Cerebellar nuclear complex (tissue), 1 donor: ENCODE results near the gene PPP2R2C.

Experiments used
- DNase-seq, 2 experiments: peaks; one replicate each; lab custom pipeline; 2025; lab: John Stamatoyannopoulos, UW

Gene PPP2R2C

DNA sequence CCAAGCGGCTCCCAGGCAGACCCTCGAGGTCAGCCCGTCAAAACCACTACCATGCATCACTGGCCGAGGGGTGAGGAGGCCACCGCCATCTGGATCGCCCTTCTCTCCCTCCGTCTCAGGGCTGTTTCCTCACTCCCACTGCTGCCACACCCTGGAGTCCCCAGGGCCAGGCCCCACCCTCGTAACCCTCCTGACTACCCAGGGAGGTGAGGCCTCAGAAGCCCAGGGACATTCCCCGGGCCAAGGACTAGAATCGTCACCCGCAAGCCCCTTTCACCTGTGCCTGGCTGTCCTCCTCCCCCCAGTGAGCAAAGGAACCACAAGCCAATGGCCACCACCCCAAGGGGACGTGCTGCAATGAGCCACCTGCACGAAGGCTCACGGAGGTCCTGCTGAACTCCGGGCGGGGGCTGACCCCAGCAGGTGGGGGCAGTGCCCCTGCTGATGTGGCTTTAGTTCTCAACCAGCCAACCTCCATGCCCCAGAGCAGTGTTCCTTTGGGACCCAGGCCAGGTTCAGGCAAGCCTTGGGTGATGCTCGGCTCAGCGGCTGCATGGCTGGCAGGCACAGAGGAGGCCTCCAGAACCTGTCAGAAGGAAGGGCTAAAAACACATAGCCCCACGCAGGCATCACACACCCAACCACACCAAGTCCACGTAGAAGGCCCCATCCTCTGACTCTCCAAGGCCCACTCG lies 23.8 kb downstream of the PPP2R2C start:
- no peak for DNase-seq

GRCh38 chr4:6447672-6448171 lies 24.7 kb downstream of the PPP2R2C start:
- no peak for DNase-seq

- no peak for DNase-seq
These were observed 25.6 kb downstream of the PPP2R2C start for GRCh38 chr4:6446538-6447451.

DNA sequence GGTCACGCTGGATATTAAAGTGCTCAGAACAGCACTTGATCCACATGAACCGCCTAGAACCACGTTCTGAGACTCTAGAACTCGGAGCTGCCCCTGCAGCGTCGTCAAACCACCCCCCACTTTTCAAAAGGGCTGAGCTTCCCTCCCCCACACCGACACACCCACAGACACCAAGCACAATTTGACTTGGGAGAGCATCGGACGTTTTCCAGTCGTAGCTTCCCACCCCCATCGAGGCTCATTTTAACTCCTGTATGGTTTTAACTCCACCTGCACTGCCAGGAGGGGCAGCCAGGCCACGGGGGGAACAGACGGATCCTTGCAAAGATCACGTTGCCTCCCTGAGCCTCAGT lies 26.3 kb downstream of the PPP2R2C start:
- no peak for DNase-seq

- DNase-seq: no peak
These were observed 26.8 kb downstream of the PPP2R2C start for GRCh38 chr4:6445403-6446129.

- DNase-seq: peak in 1 of 2 experiments; percentile 10
These were observed 27.8 kb downstream of the PPP2R2C start for GRCh38 chr4:6444582-6444981.

DNA sequence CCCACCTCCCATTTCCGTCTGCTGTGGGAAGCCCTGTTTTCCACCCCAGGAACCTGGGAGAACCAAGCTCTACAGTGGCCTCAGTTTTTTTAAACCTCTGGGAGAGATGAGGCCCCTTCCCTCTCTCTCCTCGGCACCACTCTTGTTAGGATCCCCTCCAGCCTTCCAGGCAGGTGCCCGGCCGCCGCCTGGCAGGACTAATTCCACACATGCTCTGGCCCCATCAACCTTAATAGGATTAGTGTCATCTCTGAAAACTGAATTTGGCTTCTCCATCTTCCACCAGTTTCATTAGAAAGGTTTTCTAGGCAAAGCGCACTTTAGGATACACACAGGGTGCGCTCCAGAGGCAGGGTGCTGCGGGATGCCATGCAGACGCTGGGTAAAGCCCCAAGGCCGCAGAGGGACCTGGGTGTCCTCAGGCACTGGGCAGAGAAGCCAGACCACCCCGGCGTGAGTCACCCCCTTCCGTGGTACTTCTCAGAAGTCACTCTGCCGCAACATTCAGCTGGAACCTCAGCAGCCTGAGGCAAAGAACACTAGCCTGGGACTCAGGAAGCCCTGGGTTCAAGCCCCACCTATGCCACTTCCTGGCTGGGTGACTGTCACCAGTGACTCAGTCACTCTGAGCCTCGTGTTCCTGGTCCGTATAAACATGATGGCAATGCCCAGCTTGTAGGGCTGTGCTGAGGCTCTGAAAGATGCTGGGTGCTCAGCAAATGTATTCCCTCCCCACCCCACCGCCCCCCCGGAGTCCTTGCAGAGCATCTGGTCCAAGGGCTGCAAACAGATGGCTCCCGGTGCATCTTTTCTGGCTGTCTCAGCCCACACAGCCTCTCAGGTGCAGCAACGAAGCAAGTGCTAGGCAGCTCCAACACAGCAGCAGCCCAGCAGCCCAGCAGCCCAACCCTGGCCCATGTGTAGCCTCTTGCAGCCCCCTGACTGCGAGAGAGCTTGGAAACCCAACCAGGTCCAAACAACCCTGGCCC lies 29.1 kb downstream of the PPP2R2C start:
- no peak for DNase-seq

DNA sequence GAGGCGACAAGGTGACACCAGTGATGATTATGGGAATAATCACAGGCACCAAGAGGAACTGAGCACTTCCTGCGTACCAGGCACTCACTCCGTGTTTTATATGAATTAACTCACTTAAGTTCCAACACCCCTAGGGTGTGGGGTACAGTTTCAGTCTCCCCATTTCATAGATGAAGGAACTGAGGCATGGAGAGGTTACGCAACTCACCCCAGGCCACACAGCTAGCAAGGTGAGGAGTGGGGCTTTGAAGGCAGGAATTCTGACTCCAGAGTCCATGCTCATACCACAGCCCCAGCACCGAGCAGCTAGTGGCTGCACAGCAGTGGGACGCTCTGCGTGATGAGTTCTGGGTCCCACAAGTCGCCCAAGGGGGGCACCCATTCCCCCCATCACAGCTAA lies 29.9 kb downstream of the PPP2R2C start:
- no peak for DNase-seq

GRCh38 chr4:6441758-6442157 lies 30.7 kb downstream of the PPP2R2C start:
- DNase-seq: no peak

GRCh38 chr4:6441202-6441582 lies 31.2 kb downstream of the PPP2R2C start:
- DNase-seq: no peak

DNA sequence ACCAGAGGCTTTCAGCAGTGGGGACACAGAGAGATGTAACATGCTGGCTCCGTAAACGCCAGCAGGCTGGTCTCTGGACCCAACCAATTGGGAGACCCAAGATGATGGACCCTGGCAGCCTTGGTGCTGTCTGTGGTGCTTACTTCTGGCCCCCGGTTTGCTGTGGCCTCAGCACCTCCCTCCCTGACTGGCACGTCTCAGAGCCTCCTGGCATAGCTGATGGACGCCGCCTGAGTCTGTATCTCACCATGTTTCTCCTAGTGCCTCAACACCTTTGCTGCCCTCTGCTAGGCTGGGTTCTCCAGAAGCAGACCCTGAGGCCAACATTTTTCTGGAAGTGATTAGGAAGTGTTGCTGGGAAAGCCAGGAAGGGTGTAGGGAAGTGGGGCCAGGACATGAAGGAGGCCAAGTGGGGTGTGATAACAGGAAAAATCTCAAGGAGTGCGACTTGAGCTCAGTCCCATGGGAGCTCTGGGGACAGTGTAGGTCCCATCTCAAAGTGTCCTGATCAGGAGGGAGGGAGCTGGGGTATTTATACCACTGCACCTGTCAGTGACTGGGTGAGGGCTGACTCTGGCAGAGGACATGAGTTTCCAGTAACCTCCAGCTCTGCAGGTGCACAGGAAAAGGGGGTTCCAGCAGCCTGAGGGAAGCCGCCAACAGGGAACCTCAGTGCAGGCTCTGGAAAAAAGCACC lies 31.8 kb downstream of the PPP2R2C start:
- DNase-seq: no peak

DNA sequence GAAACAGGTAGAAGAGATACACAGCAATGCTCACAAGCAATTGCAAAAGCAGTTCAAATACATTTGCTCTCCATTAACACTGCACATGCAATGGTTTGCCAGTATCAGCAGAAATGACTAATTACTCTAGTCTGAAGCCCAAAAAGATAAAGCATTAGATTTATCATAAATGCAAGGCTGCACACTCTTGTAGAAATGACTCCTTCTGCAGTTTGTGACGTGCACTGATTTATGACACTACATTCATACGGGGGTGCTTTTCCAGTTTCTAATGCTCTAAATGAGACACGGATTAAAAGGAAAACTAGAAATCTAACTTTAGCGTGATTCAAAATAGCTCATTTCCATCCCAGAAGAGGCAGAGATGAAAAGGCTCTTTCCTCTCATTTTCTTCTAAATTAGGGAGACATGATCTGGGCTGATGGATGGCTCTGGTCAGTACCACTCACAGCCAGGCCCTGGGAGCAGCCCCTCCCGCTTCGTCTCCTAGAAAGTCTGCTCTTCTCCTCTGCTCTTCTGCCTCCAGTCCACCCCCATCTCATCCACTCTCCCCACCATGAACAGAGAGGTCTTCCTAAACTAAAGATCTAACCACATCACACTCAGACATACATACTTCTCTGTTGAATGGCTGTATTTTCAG lies 33.2 kb downstream of the PPP2R2C start:
- DNase-seq: no peak

GRCh38 chr4:6437826-6438238 lies 34.6 kb downstream of the PPP2R2C start:
- DNase-seq: no peak

DNA sequence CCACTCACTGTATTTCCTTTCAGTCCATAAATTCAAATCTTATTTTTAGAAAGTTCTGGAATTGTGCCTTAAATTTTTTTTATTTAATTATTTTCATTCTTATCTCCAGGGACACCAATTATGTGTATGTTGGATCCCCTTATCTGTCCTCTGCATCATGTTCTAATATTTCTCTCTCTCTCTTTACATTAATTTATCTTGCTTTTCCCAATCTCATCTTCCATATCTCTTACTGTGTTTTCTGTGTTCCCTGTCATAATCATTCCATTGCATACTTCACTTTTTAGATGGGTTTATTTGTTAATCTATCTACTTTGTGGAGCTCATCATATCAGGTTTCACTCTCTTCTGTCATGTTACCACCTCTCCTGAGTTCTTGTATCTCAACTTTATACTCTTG lies 37.4 kb downstream of the PPP2R2C start:
- no peak for DNase-seq

DNA sequence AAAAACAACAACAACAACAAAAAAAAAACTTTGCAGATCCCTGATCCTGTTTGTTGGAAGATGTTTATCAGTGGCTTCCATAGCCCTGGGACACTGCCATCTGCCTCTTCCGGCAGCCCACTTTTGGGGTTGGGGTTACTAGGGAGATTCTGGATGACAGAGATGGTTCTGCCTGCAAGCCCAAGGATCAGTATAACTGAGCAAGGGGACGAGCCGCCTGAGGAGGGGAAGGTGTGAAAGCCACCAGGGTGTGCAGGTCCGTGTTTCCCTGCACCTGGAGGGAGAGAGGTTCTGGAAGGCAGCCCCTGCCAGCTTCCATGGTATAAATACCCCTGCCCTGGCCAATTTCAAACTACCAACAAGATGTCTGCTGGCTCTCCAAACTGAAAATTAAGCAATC lies 41.5 kb downstream of the PPP2R2C start:
- DNase-seq: no peak

DNA sequence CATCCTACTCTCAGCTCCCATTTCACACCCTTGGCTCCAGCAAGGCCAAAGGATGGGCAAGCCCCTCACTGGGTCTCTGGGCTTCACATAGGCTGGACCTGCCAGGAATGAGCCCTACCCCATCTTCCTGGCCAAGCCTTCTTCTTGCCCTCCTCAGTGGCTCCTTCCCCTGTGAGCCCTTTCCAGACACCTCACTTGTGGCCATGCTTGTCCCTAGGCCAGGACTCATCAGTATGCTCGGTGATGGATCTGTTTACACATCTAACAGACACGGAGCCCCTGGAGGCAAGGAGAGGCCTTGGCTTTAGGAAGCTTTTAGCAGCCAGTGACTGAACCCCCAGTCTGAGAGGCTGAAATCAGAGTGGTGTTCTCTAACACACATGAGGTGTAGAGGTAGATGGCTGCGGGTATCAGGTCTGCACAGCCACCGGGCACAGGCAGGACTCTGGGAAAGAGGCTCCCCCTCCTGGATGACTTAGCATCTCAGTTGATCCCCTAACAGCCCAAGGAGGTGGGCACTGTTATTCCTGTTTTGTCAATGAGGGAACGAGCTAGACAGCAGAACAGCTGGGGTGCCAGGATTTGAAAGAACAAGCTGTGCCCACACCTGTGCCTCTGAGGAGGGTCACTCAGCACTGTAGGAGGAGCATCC lies 44.8 kb downstream of the PPP2R2C start:
- DNase-seq: no peak

DNA sequence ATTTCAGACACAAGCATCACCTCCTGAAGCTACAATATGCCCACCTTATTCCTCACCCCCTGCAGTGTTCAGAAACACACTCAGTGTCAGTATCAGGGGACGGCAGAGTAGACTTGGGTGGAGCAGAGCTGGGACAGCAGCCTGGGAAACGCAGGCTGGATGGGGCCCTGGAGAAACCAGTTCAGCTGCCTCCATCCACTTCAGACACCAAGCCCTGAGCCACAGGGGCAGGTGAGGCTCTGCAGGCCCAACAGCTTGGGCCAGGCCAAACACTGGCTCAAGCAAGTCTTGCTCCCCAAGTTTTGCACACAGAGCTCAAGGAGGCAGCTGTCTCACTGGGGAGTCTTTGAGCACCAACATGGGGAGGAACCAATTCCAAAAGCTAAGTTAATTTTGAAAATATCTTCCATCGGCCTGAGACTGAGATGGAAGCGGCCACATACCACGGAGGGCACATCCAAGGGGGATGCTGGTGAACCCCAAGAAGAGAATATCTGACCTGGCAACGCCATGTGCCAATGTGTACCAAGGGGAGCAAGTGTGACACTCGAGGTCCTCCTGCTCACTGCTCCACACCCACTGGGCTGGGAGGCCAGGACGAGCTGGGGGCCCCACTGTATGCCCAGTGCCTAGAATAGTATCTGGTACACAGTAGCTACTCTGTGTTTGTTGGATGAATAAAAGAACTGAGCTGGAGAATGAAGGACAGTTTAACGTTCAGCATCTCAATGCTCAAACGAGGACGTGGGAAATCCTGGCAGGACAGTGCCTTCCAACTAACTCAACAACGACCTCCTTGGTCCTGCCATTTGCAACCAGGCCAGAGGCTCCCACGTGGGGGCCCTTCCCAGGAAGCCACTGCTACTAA lies 45.6 kb downstream of the PPP2R2C start:
- DNase-seq: no peak

DNA sequence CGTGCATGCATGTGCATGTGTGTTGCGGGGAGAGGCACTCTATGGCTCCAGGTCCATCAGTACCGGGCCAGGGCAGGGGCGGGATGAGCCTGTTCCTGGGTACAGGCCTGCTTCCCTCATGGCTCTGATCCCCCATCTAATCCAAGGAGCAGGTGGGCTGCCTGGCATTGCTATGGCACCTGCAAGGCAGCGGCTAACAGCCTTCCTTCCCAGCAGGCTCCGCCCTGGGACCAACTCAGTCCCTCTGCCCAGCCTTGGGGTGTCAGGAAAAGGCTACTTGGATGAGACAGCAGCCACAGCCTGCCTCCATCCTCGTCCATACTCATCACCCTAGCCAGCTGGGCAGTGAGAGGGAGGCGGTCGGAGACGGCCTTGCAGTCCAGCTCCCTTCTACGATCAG lies 46.5 kb downstream of the PPP2R2C start:
- DNase-seq: no peak

DNA sequence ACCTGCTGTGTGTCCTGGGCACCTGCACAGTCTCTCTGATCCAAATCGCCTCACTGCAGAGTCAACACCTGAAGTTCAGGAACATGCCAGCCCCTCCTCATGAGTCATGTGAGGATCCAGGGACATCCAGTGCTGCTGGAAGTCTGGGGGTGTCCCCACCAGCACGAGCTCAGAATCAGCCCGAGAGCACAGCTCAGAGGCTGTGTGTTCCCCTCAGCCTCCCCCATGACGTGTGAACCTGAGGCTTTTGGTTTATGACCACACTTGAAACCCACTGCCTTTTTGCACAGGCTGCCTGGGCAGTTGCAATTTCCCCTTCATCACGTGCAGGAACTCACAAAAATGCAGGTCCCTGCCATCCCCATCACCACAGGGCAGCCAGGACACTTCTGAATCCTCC lies 47.1 kb downstream of the PPP2R2C start:
- no peak for DNase-seq
